ENCODE measurements around the gene C12orf60.

Gene C12orf60

DNA sequence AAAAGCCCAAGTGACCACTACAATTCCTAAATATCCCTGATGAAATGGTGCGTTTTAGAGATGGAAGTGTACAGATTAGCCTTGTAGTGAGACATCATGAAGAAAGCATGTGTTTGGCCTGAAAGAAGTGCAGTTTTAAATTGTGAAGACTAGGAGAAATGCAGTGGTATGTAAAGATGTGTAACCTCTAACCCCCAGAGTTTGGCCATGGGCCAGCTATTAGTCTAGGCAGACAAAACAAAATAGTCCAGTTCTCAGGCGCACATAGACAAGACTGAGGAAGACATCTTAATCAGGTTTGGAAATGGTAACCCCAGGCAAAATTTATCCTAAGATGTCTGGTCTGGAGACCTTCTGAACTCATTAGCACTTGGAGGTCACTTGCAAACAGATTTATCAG is 23.6 kb upstream of the C12orf60 start:
- DNase-seq = no peak

DNA sequence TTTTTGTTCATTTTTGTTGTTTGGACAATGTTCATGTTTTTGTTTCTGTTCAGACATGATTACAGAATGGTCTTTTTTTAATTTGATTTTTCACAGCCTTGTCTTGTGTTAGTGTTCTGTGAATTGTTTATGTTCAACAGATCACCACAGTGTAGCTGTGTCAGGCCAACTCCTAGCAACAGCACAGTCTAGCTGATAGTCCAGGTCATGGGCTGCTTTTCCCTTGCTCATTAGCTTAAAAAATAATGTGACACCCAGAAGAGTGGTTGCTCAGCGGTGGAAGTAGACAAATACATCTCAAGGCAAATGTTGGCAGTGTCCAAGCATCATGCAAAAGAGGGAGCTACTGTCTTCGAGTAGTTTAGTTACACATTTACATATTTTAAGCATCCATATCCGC is 22.6 kb upstream of the C12orf60 start:
- no peak for DNase-seq

DNA sequence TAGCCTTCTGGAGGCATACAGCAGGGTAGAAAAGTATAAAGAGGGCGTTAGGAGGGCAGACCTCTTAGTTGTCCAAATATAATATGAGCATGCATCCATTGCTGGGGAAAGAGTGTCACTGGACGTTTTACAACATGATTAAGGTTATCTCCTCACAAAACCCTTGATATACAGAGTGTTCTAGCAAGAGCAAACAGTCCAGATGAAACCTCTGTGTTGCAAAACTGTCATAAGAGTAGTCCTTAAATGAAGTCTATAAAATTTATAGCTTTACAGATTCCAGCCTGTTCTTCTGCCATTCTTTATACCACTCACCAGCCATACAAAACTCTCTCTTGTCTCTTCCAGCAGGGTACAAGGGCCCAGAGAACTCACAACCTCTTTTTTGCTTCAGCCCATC is 21.9 kb upstream of the C12orf60 start:
- DNase-seq = no peak

GRCh38 chr12:14782756-14783155 is 20.7 kb upstream of the C12orf60 start:
- no peak for DNase-seq

DNA sequence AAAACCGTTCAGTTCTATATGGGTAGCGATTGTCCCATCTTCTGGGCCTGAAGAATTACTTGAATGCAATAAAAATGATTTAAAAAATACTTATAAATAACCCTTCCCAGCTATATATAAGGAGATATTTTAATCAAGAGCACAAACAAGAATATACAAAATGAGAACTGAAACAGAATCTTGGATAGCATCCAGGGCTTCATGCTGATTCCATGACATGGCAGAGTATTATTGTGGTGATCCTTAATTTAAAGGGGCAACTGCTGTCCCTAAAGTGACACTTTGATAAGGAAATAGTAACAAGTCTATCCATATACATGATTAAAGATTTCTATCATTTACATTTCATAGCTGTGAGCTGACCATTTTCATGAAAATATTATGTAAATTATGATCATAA is 19.0 kb upstream of the C12orf60 start:
- no peak for DNase-seq

GRCh38 chr12:14785568-14785967 is 17.9 kb upstream of the C12orf60 start:
- DNase-seq = no peak

GRCh38 chr12:14795028-14795448 is 8.4 kb upstream of the C12orf60 start:
- no peak for DNase-seq

DNA sequence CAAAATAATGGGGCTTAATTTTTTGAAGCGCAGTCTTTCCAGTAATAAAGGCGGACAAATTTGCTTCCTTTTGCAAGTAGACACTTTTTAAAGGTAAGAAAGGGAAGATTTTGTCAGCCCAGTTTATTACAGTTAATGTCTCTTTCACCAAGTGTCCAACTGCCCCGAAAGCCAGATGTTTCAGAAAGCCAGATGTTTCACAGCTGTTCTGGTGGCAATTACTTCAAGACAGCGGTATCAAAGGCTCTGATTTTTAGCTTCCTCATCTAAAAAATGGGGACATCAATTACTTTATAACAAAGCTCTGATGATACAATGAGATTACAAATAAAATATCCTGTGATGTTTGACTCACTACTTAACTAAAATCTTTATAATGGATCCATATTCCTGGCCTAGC is 1.2 kb upstream of the C12orf60 start:
- DNase-seq = no peak

DNA sequence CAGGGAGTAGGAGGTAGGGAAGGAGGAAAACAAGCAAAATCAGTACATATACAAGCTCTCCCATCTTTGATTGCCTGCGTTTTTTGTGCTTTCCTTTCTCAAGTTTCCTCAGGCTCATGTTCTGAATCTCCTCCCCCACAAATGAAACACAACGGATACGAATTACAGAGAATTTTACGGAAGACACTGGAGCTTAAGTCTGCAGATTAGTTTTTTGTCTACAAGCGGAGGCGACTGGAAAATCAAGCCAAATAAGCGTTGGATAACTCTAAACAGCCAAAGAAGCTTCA is 804 bp upstream of the C12orf60 start:
- no peak for DNase-seq

DNA sequence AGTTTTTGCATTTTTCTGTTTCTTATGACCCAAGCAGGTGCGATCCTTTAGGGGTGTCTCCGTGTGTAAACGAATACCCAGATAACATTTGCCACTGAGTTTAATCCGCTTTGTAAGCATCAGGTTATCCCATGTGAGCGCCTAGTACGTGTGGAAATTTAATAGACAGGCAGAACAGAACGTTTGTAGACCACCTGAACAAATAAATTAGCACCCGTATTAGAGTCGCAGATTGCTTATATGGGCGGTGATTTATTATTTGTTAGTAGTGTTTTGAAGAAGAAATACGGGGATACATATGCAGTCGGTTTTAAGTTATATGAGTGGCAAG is 325 bp downstream of the C12orf60 start:
- no peak for DNase-seq

DNA sequence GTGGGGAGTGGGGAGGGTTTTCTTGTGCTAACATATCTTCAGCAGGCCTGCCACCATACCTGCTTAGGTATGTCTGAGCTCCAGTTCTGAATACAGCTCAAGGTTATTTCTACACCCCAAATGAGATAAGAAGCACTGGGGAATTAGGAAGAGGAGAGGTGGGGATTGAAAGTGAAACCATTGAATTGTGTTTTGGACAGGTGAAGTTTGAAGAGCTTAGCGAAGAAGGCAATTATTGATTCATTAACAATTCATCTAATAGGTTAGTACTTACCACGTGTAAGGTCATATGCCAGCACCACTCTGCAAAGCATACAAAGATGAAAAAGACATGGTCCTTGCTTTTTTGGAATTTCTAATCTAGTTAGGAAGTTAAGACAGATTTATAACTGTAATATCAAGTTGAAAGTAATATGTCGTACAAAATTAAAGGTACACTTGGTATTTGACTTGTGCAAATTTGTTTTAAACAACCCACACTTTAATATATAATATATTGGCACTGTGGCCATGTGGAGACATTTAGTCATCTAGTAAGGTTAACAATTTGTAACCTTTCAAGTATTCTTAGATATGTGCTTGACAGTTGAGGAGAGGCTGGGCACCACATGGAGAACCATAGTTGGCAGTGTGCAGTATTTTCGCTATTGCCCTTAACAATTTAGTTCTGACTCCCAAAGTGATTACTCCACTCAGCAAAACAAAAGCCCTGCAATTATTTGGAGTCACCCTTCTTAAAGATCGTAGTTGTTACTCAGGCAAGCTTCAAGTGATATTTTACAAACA is 6.9 kb downstream of the C12orf60 start:
- no peak for DNase-seq

DNA sequence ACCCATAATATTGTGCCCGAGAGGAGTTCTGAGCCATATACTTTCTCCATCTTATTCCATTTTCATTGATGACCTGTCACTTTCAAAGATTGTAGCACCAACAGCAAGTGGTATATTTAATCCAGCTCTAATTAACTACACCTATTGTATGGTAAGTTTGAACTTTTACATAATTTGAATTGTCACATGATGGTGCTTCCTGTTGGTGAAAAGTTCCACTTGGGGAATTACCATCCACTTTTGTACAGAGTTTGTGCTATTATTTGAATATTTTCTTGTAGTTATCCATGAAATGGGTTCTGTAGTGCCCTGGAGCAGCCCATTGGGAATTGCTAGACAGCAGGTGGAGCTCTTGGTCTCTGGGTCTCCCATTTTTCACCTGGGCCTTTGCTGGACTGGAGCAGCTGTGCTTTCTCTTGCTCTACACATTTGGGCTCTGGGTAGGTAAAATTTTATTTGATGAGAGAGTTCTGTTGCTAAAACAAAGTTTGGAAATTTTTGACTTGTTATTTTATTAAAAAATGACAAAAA is 7.5 kb downstream of the C12orf60 start:
- DNase-seq = no peak

DNA sequence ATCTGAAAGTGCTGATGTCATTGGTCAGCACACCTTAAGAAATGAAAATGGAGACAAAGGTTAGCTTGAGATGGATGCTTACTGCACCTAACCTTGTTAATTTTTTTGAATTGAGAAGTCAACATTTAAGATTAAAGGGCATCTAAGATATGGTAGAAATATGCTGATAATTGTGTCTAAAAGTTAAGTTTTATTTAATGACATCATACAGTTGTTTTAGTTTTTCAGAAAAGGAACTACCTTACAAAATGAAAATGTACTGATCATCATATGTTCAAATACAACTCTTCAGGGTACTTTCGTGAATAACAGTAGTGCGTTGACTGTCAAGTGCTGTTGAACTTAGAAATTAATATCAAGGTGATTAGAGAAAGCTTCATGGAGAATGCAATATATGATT is 8.0 kb downstream of the C12orf60 start:
- no peak for DNase-seq

DNA sequence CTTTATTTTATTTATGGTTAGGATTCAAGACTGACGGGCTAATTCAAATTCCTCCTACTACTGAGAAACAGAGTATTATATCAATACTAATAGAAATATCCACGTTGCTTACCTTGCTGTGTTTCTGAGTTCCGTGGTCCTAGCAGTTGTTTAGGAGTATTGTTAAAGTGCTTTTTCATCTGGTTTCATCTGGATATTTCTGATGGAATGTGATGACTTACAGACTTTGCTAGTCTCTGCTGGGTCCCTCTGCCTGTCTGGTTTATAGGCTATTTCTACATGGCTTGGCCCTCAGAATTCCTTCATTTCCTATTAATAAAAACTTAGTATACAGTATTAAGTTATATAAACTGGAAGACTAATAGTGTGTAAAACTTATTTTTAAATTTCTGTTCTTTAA is 10.5 kb downstream of the C12orf60 start, which contains the start of gene SMCO3:
TSS of gene SMCO3 (minus strand) at position 169 of the 400 bp plus-strand sequence. CDS start 7,502 bp downstream, outside the sequence.
- no peak for DNase-seq

DNA sequence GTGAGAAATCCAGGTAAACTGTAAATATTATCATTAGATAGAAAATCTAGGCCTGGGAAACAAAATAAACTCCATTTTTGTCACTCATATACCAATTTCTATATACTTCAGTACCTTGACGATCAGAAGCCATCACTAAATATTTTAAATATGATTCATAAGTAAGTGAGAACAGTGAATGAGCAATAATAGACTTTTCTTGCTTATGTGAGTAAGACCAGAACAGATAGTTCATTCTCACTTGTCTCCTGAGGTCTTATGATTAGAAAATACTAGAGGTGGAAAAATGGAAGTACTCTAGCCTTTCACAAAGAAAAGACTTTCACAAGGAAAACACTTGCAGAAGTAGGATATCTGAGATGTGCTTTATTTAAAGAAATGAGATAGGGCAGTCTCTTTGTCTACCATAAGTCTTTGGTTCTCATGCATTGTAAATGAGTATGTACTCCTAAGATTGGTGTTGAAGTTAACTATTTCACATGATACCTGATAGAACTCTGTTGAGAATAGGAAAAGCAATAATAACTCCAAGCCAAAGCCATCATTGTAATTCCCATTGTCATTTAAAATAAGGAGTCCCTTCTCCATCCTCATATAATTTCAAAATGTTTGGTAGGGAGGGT is 20.7 kb downstream of the C12orf60 start:
- no peak for DNase-seq

DNA sequence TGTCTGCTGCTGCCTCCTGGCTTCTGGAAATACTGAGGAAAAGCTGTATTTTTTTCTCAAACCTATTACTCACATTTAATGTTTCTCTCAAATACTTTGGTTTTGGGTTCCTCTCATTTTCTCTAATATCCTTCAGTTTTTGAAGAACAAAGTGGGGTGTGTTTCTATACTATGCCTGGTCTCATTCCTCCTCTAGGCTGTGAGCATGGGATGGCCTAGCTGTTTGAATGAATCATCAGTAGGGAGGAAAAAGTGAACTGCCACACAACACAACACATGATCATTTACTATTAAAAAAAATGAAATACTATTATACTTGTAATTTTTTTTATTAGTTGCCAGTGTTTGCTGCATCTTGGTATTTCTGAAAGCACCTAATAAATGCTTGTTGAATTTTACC is 21.8 kb downstream of the C12orf60 start:
- no peak for DNase-seq

GRCh38 chr12:14826491-14826890 is 23.0 kb downstream of the C12orf60 start:
- no peak for DNase-seq

- no peak for DNase-seq
Measured at GRCh38 chr12:14827043-14827442, 23.6 kb downstream of the C12orf60 start.

GRCh38 chr12:14828892-14829291 is 25.4 kb downstream of the C12orf60 start:
- DNase-seq = no peak

DNA sequence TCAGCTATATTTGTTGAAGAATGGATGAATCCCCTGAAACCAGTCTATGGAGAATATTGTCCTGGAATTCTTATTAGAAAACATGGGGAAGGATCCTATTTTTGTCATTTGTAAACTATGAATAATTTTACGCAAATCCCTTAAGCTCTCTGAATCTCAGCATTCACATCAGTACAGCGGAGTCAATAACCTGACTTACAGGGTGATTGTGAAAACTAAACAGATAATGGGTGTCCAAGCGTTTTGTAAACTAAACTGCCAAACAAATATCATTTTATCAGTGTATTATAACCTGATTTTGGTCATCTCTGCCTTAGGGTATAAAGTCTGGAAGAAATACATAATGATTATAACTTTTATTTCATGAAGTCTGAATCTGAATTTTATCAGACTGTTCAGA is 29.9 kb downstream of the C12orf60 start:
- no peak for DNase-seq

DNA sequence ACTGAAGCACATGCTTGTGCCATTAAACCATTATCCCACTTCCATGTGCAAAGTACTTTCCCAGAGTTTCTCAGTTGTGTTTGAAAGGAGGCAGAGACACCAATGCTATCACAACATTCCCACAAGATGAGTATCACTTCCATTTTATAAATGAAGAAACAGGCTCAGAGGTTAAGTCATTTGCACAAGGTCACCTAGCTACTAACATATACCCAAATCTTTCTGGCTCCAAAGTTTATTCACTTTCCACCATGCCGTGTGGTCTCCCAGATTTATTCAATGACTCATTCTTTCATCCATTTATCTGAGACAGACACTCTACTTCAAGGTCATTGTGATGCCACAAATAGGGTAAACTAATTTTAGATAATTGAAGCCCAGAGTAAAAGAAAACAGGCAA is 30.5 kb downstream of the C12orf60 start:
- no peak for DNase-seq

DNA sequence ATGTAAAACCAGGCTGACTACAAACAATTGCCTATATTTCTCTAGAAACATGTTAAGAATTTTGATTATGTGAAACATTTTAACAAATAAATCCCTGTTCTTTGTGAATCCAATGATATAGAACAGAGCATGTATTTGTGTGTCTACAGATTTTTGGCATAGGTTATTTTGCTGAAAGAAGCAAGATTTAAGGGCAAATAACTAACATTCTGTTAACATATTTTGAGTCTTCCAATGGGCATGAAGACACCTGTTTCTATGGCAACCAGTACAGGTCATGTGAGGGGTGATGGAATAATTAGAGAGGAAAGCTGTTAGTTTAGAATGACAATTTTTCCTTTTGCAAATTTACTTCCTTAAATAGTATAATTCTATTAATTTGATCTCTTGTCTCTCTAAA is 31.0 kb downstream of the C12orf60 start:
- no peak for DNase-seq

DNA sequence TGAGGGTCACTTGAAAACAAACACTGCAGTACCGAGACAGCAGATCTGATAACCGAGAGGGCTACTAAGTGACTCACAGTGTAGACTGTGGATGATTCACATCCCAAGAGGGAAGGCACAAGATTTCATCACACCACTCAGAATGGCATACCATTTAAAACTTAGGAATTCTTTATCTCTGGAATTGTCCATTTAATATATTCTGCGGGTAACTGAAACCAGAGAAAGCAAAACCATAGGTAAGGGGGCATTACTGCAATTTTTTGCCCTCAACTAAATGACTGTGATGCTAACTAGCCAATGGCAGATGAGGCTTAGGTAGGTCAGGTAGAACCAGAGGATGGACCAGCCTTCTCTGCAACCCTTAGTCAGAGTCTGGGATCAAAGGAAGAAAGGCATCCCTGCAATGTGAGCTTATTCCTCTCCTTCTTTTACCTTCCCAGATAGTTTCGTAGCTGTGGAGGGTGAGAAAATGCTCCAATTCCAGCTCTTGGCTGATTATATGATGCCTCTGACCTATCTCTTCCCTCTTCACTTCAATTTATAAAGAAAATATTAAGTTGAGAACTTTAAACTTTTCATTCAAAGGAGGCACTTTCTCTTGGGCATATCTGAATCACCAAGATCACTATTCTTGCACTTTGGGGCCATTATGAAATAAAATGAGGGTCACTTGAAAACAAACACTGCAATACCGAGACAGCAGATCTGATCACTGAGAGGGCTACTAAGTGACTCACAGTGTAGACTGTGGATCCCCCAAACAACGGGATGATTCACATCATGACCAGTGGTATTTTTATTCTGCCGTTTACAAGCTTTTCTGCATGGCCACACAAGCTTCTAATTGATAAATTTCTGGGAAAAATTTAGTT is 33.1 kb downstream of the C12orf60 start:
- DNase-seq = peak; percentile 45

DNA sequence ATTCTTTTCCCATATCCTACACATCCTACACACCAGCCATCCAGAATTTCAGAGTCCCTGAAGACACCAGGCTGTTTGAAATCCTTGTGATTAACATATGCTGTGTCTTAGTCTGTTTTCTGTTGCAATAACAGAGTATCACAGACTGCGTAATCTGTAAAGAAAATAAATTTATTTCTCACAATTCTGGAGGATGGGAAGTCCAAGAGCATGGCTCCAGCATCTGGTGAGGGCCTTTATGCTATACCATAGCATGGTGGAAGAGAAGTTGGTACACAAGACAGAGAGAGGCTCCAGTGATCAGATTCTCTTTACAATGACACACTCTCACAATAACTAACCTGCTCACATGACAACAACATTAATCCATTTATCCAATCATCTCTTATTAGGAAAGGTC is 35.8 kb downstream of the C12orf60 start:
- DNase-seq = no peak

All from T1000 (cell line).